Measurements from ENCODE around the gene CEMIP2.
A peak's percentile ranks its signal among the peaks of the same experiment; 100 is the strongest.

The CEMIP2 gene

DNA sequence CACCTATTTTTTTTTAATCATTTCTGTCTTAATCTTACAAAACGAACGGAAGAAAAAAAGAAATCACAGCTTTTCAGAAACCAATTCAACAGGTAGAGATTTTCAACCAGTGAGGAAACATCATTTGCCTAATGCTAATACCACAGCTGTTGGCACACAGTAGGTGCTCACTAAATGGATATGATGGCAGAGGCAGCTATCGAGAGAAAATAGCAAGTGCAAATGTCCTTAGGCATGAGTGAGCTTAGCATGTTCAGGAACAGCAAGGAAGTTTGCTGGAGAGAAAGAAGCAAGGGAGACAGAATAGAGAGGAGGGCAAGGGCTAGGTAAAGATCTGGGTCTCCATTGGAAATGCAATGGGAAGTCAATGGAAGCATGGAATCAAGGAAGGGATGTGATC, 49.2 kb downstream of the CEMIP2 start:
- TF ChIP-seq CTCF (IDR thresholded peaks at IDR 0.05; ENCODE audit: low read depth, low read length, missing control alignments), result no peak
- no peak overlapping the region for H3K4me3 ChIP-seq (ENCODE audit: low read depth, low read length)

DNA sequence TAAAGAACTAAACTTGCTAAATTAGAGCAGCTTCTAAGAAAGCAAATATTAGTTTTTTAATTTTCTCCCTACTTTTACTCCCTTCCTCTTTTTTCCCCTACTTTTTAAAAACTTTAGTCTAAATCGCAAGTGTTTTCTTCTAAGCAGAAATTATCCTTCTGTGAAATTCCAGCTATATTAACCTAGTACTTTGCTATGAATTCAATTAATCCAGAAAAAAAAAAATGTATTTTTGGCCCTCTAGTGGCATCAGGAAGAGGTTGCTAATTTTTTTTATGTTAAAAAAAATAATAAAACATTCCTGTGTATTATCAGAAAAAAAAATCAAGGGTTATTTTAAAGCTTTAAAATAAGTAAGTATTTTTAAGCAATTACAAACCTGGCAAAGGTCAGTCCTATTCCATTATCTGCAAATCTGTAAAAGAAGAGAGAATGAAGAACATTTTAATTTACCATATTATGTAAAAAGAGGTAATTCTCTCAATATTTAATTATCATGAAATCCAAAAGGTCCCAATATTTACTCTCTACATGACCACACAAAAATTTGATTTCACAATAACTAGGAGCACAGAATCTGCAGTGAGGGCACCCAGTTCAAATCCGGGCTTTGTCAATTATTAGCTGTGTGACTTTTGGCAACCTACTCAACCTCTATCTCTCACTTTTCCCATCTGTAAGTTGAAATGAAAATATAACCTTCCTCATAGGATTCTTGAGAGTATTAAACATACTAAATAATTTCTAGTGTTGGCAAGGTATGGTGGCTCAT, 52.0 kb downstream of the CEMIP2 start:
- peak; percentile 18 for TF ChIP-seq CTCF (IDR thresholded peaks at IDR 0.05; ENCODE audit: low read depth, low read length, missing control alignments)
- no peak for DNase-seq (ENCODE audit: low read depth)
- no peak overlapping the region for H3K4me3 ChIP-seq (ENCODE audit: low read depth, low read length)

More for the DNA sequence above, 49.2 kb downstream of the CEMIP2 start:
- no peak for DNase-seq (ENCODE audit: low read depth)

GRCh38 chr9:71710856-71711255, 57.5 kb downstream of the CEMIP2 start:
- TF ChIP-seq CTCF (IDR thresholded peaks at IDR 0.05; ENCODE audit: low read depth, low read length, missing control alignments), result no peak

GRCh38 chr9:71710201-71710600, 58.1 kb downstream of the CEMIP2 start:
- DNase-seq (ENCODE audit: low read depth), result no peak

More at GRCh38 chr9:71710856-71711255, 57.5 kb downstream of the CEMIP2 start:
- no peak overlapping the region for H3K4me3 ChIP-seq (ENCODE audit: low read depth, low read length)
- DNase-seq (ENCODE audit: low read depth), result no peak

DNA sequence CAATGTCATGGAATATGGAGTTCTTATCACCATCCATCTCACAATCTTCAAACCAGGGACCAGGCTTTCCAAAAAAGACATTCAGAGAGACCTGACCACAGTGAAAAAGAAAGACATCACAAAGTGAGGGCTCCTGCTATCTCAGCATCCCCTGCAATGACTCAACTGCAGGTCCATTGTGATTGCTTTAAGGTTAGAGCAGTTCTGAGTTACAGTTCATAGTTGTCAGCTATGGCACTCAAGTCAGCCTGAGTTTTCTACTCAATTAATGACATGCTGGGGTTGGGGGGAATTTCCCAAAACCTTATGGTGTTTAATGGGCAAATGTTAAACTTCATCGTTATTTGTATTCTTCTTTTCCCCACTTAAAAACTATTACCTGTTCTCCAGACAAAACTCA, 58.9 kb downstream of the CEMIP2 start:
- no peak overlapping the region for H3K4me3 ChIP-seq (ENCODE audit: low read depth, low read length)
- DNase-seq (ENCODE audit: low read depth), result no peak
- no peak for TF ChIP-seq CTCF (IDR thresholded peaks at IDR 0.05; ENCODE audit: low read depth, low read length, missing control alignments)

More at GRCh38 chr9:71710201-71710600, 58.1 kb downstream of the CEMIP2 start:
- no peak overlapping the region for H3K4me3 ChIP-seq (ENCODE audit: low read depth, low read length)
- no peak for TF ChIP-seq CTCF (IDR thresholded peaks at IDR 0.05; ENCODE audit: low read depth, low read length, missing control alignments)

- DNase-seq (ENCODE audit: low read depth), result no peak
- no peak for TF ChIP-seq CTCF (IDR thresholded peaks at IDR 0.05; ENCODE audit: low read depth, low read length, missing control alignments)
- no peak overlapping the region for H3K4me3 ChIP-seq (ENCODE audit: low read depth, low read length)
Measured at GRCh38 chr9:71706176-71706575, 62.1 kb downstream of the CEMIP2 start.

DNA sequence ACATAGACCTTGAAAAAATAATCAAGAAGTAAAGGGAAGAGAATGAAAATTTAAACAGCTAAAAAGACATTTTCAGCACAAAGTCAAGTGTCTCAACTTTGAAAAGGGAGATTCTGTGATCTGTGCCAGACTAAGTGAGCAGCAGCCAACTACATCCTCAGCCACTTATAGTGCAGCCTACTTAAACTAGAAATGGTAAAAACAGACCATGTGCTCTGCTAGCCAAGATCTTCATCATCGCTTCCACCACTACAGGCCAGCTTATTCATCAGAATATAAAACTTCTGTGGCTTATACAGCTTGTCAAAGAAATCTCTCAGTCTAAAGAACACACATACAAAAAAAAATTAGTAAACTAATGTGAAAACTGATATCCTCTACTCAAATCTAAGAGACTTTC, 63.5 kb downstream of the CEMIP2 start:
- DNase-seq (ENCODE audit: low read depth), result no peak
- no peak for TF ChIP-seq CTCF (IDR thresholded peaks at IDR 0.05; ENCODE audit: low read depth, low read length, missing control alignments)
- H3K4me3 ChIP-seq (ENCODE audit: low read depth, low read length), result no peak overlapping the region
